Suprapubic skin (tissue), 4 donors: ENCODE data around the gene FNBP1. TPM values are rescaled to one million over a fixed set of nuclear protein-coding genes. Genes with fewer than 3 reads are reported as not detected.

Experiments
- DNase-seq, 2 donors: peaks; one replicate each; pipeline ENCODE4 v3.0.0-alpha.2; 2019; ENCODE audit warnings: low spot score in 2 of 2
- H3K27ac ChIP-seq: fragments of 200-600 bp; sonication (generic); one replicate; pipeline ENCODE4 v1.5.1; 2019
- H3K27me3 ChIP-seq: fragments of 200-600 bp; sonication (generic); one replicate; pipeline ENCODE4 v1.5.1; 2019
- H3K36me3 ChIP-seq: fragments of 200-600 bp; sonication (generic); one replicate; pipeline ENCODE4 v1.5.1; 2019
- H3K4me1 ChIP-seq: fragments of 200-600 bp; sonication (generic); one replicate; pipeline ENCODE4 v1.5.1; 2019
- H3K4me3 ChIP-seq: fragments of 200-600 bp; sonication (generic); one replicate; pipeline ENCODE4 v1.5.1; 2019; ENCODE audit warnings: mild to moderate bottlenecking
- H3K9me3 ChIP-seq: fragments of 200-600 bp; sonication (generic); one replicate; pipeline ENCODE4 v1.5.1; 2019
- EP300 ChIP-seq: sonication (generic); formaldehyde crosslinking; IDR thresholded peaks from one replicate; pipeline ENCODE4 v1.6.1; 2017; ENCODE audit warnings: antibody characterized with exemption
- POLR2A ChIP-seq, 2 donors: fragments of 450-650 bp; IDR thresholded peaks; one replicate each; pipeline ENCODE4 v1.6.1; 2017; ENCODE audit warnings: antibody characterized with exemption in 2 of 2, mild to moderate bottlenecking in 2 of 2, moderate library complexity in 2 of 2
- POLR2AphosphoS5 ChIP-seq, 3 donors: sonication (generic); formaldehyde crosslinking; IDR thresholded peaks; one replicate each; pipeline ENCODE4 v1.6.1; 2017; ENCODE audit warnings: antibody characterized with exemption in 3 of 3
- WGBS: methylation state at CpG from one replicate; pipeline ENCODE4 v1.1.5; 2018; 5-methylcytosine and 5-hydroxymethylcytosine counted together
- total RNA-seq, 4 donors: library from RNA; depleted of rRNA; stranded (reverse); fragments of >200 nt; gene quantifications; one replicate each; pipeline ENCODE4 v1.1.0, GENCODE V29; 2016
- TF ChIP-seq, protein P1 (sequence below), 2 donors: fragments of 200-600 bp in 1 of 2; fragments of 450-650 bp in 1 of 2; sonication (generic) in 1 of 2; IDR thresholded peaks; one replicate each; pipeline ENCODE4 v1.5.1; 2016 to 2019; ENCODE audit warnings: antibody characterized with exemption in 2 of 2, mild to moderate bottlenecking in 1 of 2, moderate library complexity in 1 of 2

The FNBP1 gene
- total RNA-seq, 4 donors from 2014 or later, result 23.7 to 50.5 (median 43.3) TPM

DNA sequence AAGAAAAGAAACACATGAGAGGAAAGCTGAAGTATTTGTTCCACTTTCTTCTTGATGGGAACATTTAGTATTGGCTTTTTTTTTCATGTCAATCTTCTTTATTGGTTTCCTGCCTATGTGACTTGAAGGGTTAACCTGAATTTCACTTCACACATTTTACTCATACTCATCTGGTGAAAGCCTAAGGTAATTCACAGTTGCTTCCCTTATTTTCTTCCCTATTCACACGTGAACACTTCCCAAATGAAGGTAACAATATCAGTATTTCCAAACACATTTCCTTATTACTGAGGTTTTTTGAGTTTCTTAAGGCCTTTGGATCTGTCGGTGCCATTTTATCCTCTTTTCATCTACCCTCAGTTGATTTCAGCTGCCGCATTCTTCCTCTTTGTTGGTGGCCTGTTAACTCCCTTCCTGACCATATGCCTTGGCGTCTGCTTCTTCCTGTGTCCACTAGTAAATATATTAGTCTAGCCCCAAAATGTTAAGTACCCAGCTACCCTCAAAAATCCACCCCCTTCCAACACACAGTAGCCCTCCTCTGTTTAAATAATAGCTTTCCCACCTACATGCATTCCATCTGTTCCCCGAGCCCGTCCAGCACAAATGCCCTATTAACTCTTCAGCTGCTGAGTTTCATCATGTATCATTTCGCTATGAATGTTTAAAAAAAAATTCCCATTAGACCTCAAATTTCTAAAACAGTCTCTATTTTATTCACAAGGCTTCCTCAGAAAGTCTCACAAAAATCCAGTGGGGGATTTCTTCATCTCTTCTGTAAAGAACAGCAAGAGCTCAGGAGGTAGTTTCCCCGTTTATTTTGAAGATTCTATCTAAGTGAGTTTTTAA lies 110.5 kb downstream of the FNBP1 start:
- Histone ChIP-seq H3K4me1 (peaks cover 49% of the 10 kb centered on the region), H3K27me3 (no peaks in the 10 kb centered on the region), H3K27ac (peak overlapping the region; percentile 77), H3K9me3 (no peaks in the 10 kb centered on the region), H3K36me3 (peaks cover 13% of the 10 kb centered on the region), H3K4me3 (no peak overlapping the region)
- TF ChIP-seq EP300 (no peak), POLR2A (IDR thresholded peaks at IDR 0.05) (no peak), POLR2AphosphoS5 (IDR thresholded peaks at IDR 0.05) (no peak)
- TF ChIP-seq, protein P1, sequence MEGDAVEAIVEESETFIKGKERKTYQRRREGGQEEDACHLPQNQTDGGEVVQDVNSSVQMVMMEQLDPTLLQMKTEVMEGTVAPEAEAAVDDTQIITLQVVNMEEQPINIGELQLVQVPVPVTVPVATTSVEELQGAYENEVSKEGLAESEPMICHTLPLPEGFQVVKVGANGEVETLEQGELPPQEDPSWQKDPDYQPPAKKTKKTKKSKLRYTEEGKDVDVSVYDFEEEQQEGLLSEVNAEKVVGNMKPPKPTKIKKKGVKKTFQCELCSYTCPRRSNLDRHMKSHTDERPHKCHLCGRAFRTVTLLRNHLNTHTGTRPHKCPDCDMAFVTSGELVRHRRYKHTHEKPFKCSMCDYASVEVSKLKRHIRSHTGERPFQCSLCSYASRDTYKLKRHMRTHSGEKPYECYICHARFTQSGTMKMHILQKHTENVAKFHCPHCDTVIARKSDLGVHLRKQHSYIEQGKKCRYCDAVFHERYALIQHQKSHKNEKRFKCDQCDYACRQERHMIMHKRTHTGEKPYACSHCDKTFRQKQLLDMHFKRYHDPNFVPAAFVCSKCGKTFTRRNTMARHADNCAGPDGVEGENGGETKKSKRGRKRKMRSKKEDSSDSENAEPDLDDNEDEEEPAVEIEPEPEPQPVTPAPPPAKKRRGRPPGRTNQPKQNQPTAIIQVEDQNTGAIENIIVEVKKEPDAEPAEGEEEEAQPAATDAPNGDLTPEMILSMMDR (IDR thresholded peaks at IDR 0.05), result no peak
- no peak for DNase-seq
- 30% methylated on average over 8 of the region's 8 CpGs for WGBS

DNA sequence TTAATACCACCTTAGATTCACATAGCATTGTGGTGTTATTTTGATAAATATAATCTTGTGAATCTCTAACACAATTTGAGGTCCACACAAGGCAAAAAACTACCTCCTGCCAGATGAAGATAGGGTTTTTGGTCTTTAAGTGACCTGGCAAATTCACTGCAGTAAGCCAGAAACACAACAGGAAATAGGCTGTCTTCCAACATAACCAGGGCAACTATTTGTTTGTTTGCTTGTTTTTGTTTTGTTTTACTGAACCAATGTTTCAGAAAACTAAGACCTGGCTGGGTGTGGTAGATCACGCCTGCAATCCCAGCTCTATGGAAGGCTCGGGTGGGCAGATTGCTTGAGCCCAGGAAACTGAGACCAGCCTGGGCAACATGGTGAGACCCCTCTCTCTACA lies 112.2 kb downstream of the FNBP1 start:
- Histone ChIP-seq H3K27me3 (no peaks in the 10 kb centered on the region), H3K36me3 (peaks cover 29% of the 10 kb centered on the region), H3K9me3 (no peaks in the 10 kb centered on the region), H3K27ac (peak overlapping the region; percentile 10), H3K4me3 (no peak overlapping the region), H3K4me1 (peaks cover 47% of the 10 kb centered on the region)
- TF ChIP-seq POLR2A (IDR thresholded peaks at IDR 0.05) (no peak), POLR2AphosphoS5 (IDR thresholded peaks at IDR 0.05) (no peak), EP300 (no peak)
- TF ChIP-seq, protein P1 (IDR thresholded peaks at IDR 0.05), result no peak
- DNase-seq, result no peak
- WGBS, result 81% methylated on average over 2 of the region's 2 CpGs

DNA sequence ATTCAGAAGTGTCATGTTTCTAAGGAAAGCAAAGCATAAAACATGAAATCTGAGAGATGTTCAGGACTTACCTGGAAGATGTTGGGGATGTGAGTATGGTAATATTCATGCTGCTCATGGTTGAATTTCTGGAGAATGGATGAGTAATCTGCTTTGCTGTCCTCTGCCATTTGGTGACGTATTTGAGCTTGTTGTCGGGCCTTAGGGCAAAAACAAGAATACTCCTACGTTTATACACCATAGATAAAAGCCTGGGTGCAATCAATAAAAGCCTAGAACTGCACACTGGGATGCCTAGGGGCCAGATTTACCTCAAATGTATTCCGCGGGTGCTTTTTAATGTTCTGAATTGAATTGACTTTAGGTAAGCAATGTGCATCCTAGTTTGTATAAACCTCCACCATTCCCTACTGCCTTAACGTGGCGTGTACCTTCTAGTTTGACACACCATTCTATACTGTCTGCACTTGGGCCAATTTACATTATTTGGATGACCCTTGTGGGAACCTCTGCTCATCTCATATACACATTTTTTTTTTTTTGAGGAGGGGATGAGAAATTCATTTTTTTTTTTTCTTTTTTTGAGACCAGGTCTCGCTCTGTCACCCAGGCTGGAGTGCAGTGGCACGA lies 113.4 kb downstream of the FNBP1 start:
- H3K27ac ChIP-seq, result no peak overlapping the region
- no peak for DNase-seq
- H3K4me3 ChIP-seq, result no peak overlapping the region
- peaks cover 37% of the 10 kb centered on the region for H3K4me1 ChIP-seq
- no peaks in the 10 kb centered on the region for H3K27me3 ChIP-seq
- no peaks in the 10 kb centered on the region for H3K9me3 ChIP-seq
- peaks cover 35% of the 10 kb centered on the region for H3K36me3 ChIP-seq
- 73% methylated on average over 9 of the region's 9 CpGs for WGBS
- no peak for TF ChIP-seq EP300
- TF ChIP-seq POLR2A (IDR thresholded peaks at IDR 0.05), result no peak
- TF ChIP-seq, protein P1 (IDR thresholded peaks at IDR 0.05), result no peak
- TF ChIP-seq POLR2AphosphoS5 (IDR thresholded peaks at IDR 0.05), result no peak

DNA sequence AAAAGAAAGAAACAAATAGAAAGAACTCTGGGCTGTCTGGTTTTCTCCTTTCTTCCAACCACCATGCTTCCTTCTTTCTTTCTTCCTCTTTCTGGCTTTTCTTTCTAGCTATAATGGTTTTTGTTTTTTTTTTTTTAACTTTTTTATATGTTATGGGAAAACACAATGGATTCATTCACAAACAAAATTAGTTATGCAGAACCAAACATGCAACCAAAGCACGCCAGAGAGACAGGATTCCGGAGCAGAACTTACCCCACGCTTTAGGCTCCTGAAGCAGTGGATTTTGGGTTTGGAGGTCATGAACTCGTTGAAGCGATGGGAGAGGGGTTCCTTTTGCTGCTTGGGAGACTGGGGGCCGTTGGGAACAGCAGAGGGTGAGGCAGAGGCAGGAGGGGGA lies 119.4 kb downstream of the FNBP1 start:
- TF ChIP-seq POLR2A (IDR thresholded peaks at IDR 0.05) (no peak), EP300 (no peak), POLR2AphosphoS5 (IDR thresholded peaks at IDR 0.05) (no peak)
- TF ChIP-seq, protein P1 (IDR thresholded peaks at IDR 0.05), result no peak
- no peak overlapping the region for H3K4me3 ChIP-seq
- H3K36me3 ChIP-seq, result peaks cover 64% of the 10 kb centered on the region
- no peak for DNase-seq
- H3K27ac ChIP-seq, result no peak overlapping the region
- H3K27me3 ChIP-seq, result no peaks in the 10 kb centered on the region
- H3K9me3 ChIP-seq, result no peaks in the 10 kb centered on the region
- WGBS, result 75% methylated on average over 6 of the region's 6 CpGs
- H3K4me1 ChIP-seq, result no peaks in the 10 kb centered on the region

DNA sequence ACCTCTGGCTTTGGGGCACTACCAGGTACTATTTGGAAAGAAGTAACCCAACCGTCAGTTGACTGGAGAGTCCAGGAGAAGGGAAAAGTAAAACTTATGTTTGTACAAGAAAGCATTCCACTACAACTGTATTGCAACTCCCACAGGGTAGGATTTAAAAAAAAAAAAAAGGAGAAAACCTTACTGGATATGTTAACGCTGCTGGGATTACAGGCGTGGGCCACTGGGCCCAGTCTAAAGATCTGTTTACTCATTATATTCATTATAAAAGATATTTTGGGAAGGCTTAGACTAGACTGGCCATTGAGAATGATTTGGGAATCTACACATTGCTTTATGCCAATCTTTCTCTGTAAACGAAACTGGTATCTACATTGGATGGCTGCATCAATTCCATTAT lies 121.1 kb downstream of the FNBP1 start:
- H3K4me1 ChIP-seq, result no peaks in the 10 kb centered on the region
- no peak overlapping the region for H3K4me3 ChIP-seq
- H3K36me3 ChIP-seq, result peaks cover 54% of the 10 kb centered on the region
- WGBS, result 89% methylated on average over 4 of the region's 4 CpGs
- no peak for DNase-seq
- no peaks in the 10 kb centered on the region for H3K9me3 ChIP-seq
- H3K27ac ChIP-seq, result no peak overlapping the region
- TF ChIP-seq POLR2AphosphoS5 (IDR thresholded peaks at IDR 0.05), result no peak
- TF ChIP-seq EP300, result no peak
- TF ChIP-seq, protein P1 (IDR thresholded peaks at IDR 0.05), result no peak
- no peak for TF ChIP-seq POLR2A (IDR thresholded peaks at IDR 0.05)
- H3K27me3 ChIP-seq, result no peaks in the 10 kb centered on the region
